H9 (cell line): ENCODE data around the gene HS3ST2. TPM values are rescaled to one million over a fixed set of nuclear protein-coding genes. Genes with fewer than 3 reads are reported as not detected.

Experiments used
- DNase-seq: peaks from one replicate; pipeline ENCODE4 v3.0.0-alpha.2; 2017
- H2AFZ ChIP-seq: one replicate; pipeline ENCODE4 v1.6.1; 2013; ENCODE audit warnings: mild to moderate bottlenecking, low read length, control low read depth, moderate library complexity
- H2AK5ac ChIP-seq: 2 replicates; pipeline ENCODE4 v1.6.1; 2013; ENCODE audit warnings: low read length, control low read depth, mixed read lengths; ENCODE audit not compliant: insufficient read length
- H2BK120ac ChIP-seq: one replicate; pipeline ENCODE4 v1.6.1; 2013; ENCODE audit warnings: low read depth, mild to moderate bottlenecking, low read length, control low read depth, inconsistent platforms; ENCODE audit not compliant: poor library complexity, severe bottlenecking
- H2BK12ac ChIP-seq: 2 replicates; pipeline ENCODE4 v1.6.1; 2013; ENCODE audit warnings: low read length, control low read depth, mixed read lengths, low read depth; ENCODE audit not compliant: insufficient read length
- H2BK15ac ChIP-seq: 2 replicates; pipeline ENCODE4 v1.6.1; 2013; ENCODE audit warnings: low read depth, low read length, control low read depth
- H2BK20ac ChIP-seq: one replicate; pipeline ENCODE4 v1.6.1; 2013; ENCODE audit warnings: low read depth, mild to moderate bottlenecking, low read length, control low read depth, inconsistent platforms; ENCODE audit not compliant: poor library complexity, severe bottlenecking
- H2BK5ac ChIP-seq: 2 replicates; pipeline ENCODE4 v1.6.1; 2013; ENCODE audit warnings: low read length, control low read depth, mixed read lengths; ENCODE audit not compliant: insufficient read length
- H3K14ac ChIP-seq: 2 replicates; pipeline ENCODE4 v1.6.1; 2013; ENCODE audit warnings: low read length, control low read depth; ENCODE audit not compliant: insufficient read depth
- H3K18ac ChIP-seq: 2 replicates; pipeline ENCODE4 v1.6.1; 2013; ENCODE audit warnings: low read depth, mild to moderate bottlenecking, mixed read lengths, low read length, control low read depth; ENCODE audit not compliant: insufficient read length
- H3K23ac ChIP-seq: 2 replicates; pipeline ENCODE4 v1.6.1; 2013; ENCODE audit warnings: low read length, control low read depth, mixed read lengths, low read depth; ENCODE audit not compliant: insufficient read length
- H3K23me2 ChIP-seq: 2 replicates; pipeline ENCODE4 v1.6.1; 2013; ENCODE audit warnings: low read depth, mild to moderate bottlenecking, mixed read lengths, low read length, control low read depth; ENCODE audit not compliant: insufficient read length, poor library complexity, severe bottlenecking
- H3K27ac ChIP-seq: 2 replicates; pipeline ENCODE4 v1.5.1; 2013; ENCODE audit warnings: low read length, control low read depth, mixed read lengths, low read depth; ENCODE audit not compliant: insufficient read length
- H3K27me3 ChIP-seq: 2 replicates; pipeline ENCODE4 v1.6.1; 2013; ENCODE audit warnings: low read length, control low read depth, inconsistent platforms; ENCODE audit not compliant: insufficient read depth
- H3K4ac ChIP-seq: 2 replicates; pipeline ENCODE4 v1.6.1; 2013; ENCODE audit warnings: low read depth, mild to moderate bottlenecking, control low read depth, inconsistent platforms, low read length, moderate library complexity
- H3K4me1 ChIP-seq: 2 replicates; pipeline ENCODE4 v1.6.1; 2013; ENCODE audit warnings: low read length, control low read depth, inconsistent platforms; ENCODE audit not compliant: insufficient read depth
- H3K4me2 ChIP-seq: 2 replicates; pipeline ENCODE4 v1.6.1; 2013; ENCODE audit warnings: low read length, control low read depth, mixed read lengths; ENCODE audit not compliant: insufficient read length, insufficient read depth
- H3K56ac ChIP-seq: 2 replicates; pipeline ENCODE4 v1.6.1; 2013; ENCODE audit warnings: low read depth, mild to moderate bottlenecking, mixed read lengths, low read length, control low read depth; ENCODE audit not compliant: insufficient read length
- H3K79me1 ChIP-seq: 2 replicates; pipeline ENCODE4 v1.6.1; 2013; ENCODE audit warnings: low read depth, mild to moderate bottlenecking, moderate library complexity, low read length, control low read depth, inconsistent platforms; ENCODE audit not compliant: insufficient read depth, poor library complexity, severe bottlenecking
- H3K79me2 ChIP-seq: 2 replicates; pipeline ENCODE4 v1.6.1; 2013; ENCODE audit warnings: low read length, control low read depth, inconsistent platforms; ENCODE audit not compliant: insufficient read depth
- H3K9ac ChIP-seq: 2 replicates; pipeline ENCODE4 v1.6.1; 2013; ENCODE audit warnings: low read length, control low read depth, mixed read lengths; ENCODE audit not compliant: insufficient read length; ENCODE audit errors: extremely low read depth
- H3K9me3 ChIP-seq: one replicate; pipeline ENCODE4 v1.6.1; 2013; ENCODE audit warnings: low read depth, low read length, inconsistent platforms; ENCODE audit not compliant: control insufficient read depth
- H3T11ph ChIP-seq: one replicate; pipeline ENCODE4 v1.6.1; 2013; ENCODE audit warnings: mild to moderate bottlenecking, low read length, control low read depth, inconsistent platforms
- H4K20me1 ChIP-seq: one replicate; pipeline ENCODE4 v1.6.1; 2013; ENCODE audit not compliant: control insufficient read depth, insufficient read length, insufficient read depth
- H4K5ac ChIP-seq: 2 replicates; pipeline ENCODE4 v1.6.1; 2013; ENCODE audit warnings: low read depth, mild to moderate bottlenecking, mixed read lengths, low read length, control low read depth; ENCODE audit not compliant: insufficient read length
- H4K8ac ChIP-seq: replicated peaks from 2 replicates; pipeline ENCODE4 v1.6.1; 2013; ENCODE audit warnings: low read length, control low read depth, mixed read lengths, low read depth; ENCODE audit not compliant: insufficient read length
- H4K91ac ChIP-seq: 2 replicates; pipeline ENCODE4 v1.6.1; 2013; ENCODE audit warnings: low read depth, mild to moderate bottlenecking, moderate library complexity, mixed read lengths, low read length, control low read depth; ENCODE audit not compliant: insufficient read length
- H3K27ac Mint-ChIP-seq, 3 experiments: 2 replicates in 2 of 3; 3 replicates in 1 of 3; pipeline ENCODE4 v1.8.0; 2020 to 2021; ENCODE audit warnings: mixed read lengths in 3 of 3, mild to moderate bottlenecking in 1 of 3, moderate library complexity in 1 of 3
- H3K27me3 Mint-ChIP-seq: 2 replicates; pipeline ENCODE4 v1.8.0; 2021; ENCODE audit warnings: low read depth, mild to moderate bottlenecking, moderate library complexity, mixed read lengths
- H3K36me3 Mint-ChIP-seq, 3 experiments: 2 replicates in 2 of 3; 3 replicates in 1 of 3; pipeline ENCODE4 v1.8.0; 2020 to 2021; ENCODE audit warnings: low read depth in 3 of 3, mixed read lengths in 3 of 3; ENCODE audit not compliant: insufficient read depth in 1 of 3
- H3K4me1 Mint-ChIP-seq, 2 experiments: 2 replicates each; pipeline ENCODE4 v1.8.0; 2020; ENCODE audit warnings: mixed read lengths in 2 of 2
- H3K4me3 Mint-ChIP-seq, 2 experiments: 2 replicates in 1 of 2; 3 replicates in 1 of 2; pipeline ENCODE4 v1.8.0; 2020 to 2021; ENCODE audit warnings: mild to moderate bottlenecking in 2 of 2, mixed read lengths in 2 of 2, moderate library complexity in 1 of 2
- H3K9me3 Mint-ChIP-seq, 2 experiments: 2 replicates in 1 of 2; 3 replicates in 1 of 2; pipeline ENCODE4 v1.8.0; 2020; ENCODE audit warnings: mild to moderate bottlenecking in 2 of 2, mixed read lengths in 2 of 2, moderate library complexity in 1 of 2
- CTCF ChIP-seq: fragments of 200-600 bp; sonication (generic); conservative IDR thresholded peaks from 3 replicates; pipeline ENCODE4 v1.8.0; 2021; ENCODE audit warnings: antibody characterized with exemption, mild to moderate bottlenecking
- WGBS: extraction: QIAGEN DNeasy Blood & Tissue Kit; methylation state at CpG from one replicate; pipeline ENCODE4 v1.1.7; 2013; ENCODE audit warnings: missing lambda C conversion rate, low lambda C conversion rate, mixed read lengths; ENCODE audit not compliant: insufficient read length; ENCODE audit errors: extremely low coverage; 5-methylcytosine and 5-hydroxymethylcytosine counted together
- total RNA-seq: library from RNA; stranded (reverse); gene quantifications from 2 replicates; pipeline ENCODE4 v1.2.1, GENCODE V29; 2021

HS3ST2 gene
- total RNA-seq, 1 experiment from 2014 or later, result 3.1 TPM

GRCh38 chr16:22961206-22961605 is 147.2 kb downstream of the HS3ST2 start:
- Histone ChIP-seq H2BK12ac (no peak overlapping the region), H2AFZ (no peak overlapping the region), H3K23me2 (no peaks in the 10 kb centered on the region), H3K14ac (no peak overlapping the region), H3K4me1 (peaks cover 2% of the 10 kb centered on the region; the same call in 1 of the 2 replicates), H2BK15ac (no peak overlapping the region), H2BK5ac (no peak overlapping the region), H3K4ac (no peak overlapping the region), H3K27me3 (no peaks in the 10 kb centered on the region), H3K9ac (no peak overlapping the region), H4K8ac (no peak overlapping the region), H3K56ac (no peak overlapping the region), H3K79me2 (no peaks in the 10 kb centered on the region), H2BK20ac (no peak overlapping the region), H3K27ac (no peak overlapping the region), H2AK5ac (no peak overlapping the region), H3K4me2 (no peak overlapping the region), H3K9me3 (peaks cover 8% of the 10 kb centered on the region), H3K79me1 (no peaks in the 10 kb centered on the region), H2BK120ac (no peak overlapping the region), H4K91ac (no peak overlapping the region), H4K20me1 (no peaks in the 10 kb centered on the region), H4K5ac (no peak overlapping the region), H3K23ac (no peak overlapping the region), H3K18ac (no peak overlapping the region), H3T11ph (no peak overlapping the region)
- H3K4me3 Mint-ChIP-seq, result no peak overlapping the region
- H3K27ac Mint-ChIP-seq, result no peak overlapping the region
- DNase-seq, result no peak
- H3K36me3 Mint-ChIP-seq, result peaks cover 9 to 20% (median 12%) of the 10 kb centered on the region in 3 experiments
- peaks cover 12% of the 10 kb centered on the region for H3K27me3 Mint-ChIP-seq
- H3K4me1 Mint-ChIP-seq, result peaks cover 6 to 7% of the 10 kb centered on the region in 2 experiments
- peaks cover 31 to 32% of the 10 kb centered on the region in 2 experiments for H3K9me3 Mint-ChIP-seq
- whole genome bisulfite sequencing, result no CpG with 5 or more reads among the region's 4 CpGs
- no peak for TF ChIP-seq CTCF
